Astrocyte (in vitro differentiated cells and primary cell): ENCODE measurements around the gene EFCAB6. TPM values are rescaled to one million over a fixed set of nuclear protein-coding genes. Genes with fewer than 3 reads are reported as not detected.

ENCODE experiments used
- DNase-seq: peaks from one replicate; pipeline ENCODE4 v3.0.0-alpha.2; 2010; ENCODE audit warnings: low read depth
- FAIRE-seq: peaks from 2 replicates; lab custom pipeline; 2011; peaks lifted over from hg19 to GRCh38; lab: Jason Lieb, UNC
- H2AFZ ChIP-seq: 2 replicates; pipeline ENCODE4 v1.6.0; 2012; ENCODE audit warnings: low read depth, low read length, inconsistent platforms
- H3K27ac ChIP-seq: 2 replicates; pipeline ENCODE4 v1.5.1; 2011; ENCODE audit warnings: low read depth, low read length, inconsistent platforms
- H3K27me3 ChIP-seq: 2 replicates; pipeline ENCODE4 v1.6.0; 2011; ENCODE audit warnings: low read length, inconsistent platforms; ENCODE audit not compliant: insufficient read depth
- H3K36me3 ChIP-seq: 2 replicates; pipeline ENCODE4 v1.5.1; 2011; ENCODE audit warnings: low read length, inconsistent platforms; ENCODE audit not compliant: insufficient read depth
- H3K4me1 ChIP-seq: 2 replicates; pipeline ENCODE4 v1.5.1; 2011; ENCODE audit warnings: low read length, inconsistent platforms; ENCODE audit not compliant: insufficient read depth
- H3K4me2 ChIP-seq: 2 replicates; pipeline ENCODE4 v1.6.0; 2012; ENCODE audit warnings: low read length, inconsistent platforms
- H3K4me3 ChIP-seq: 2 replicates; pipeline ENCODE4 v1.5.1; 2011; ENCODE audit warnings: low read depth, mild to moderate bottlenecking, low read length, inconsistent platforms; ENCODE audit not compliant: insufficient read depth
- H3K79me2 ChIP-seq: 2 replicates; pipeline ENCODE4 v1.6.0; 2012; ENCODE audit warnings: mild to moderate bottlenecking, low read length, inconsistent platforms; ENCODE audit not compliant: insufficient read depth
- H3K9ac ChIP-seq: 2 replicates; pipeline ENCODE4 v1.6.0; 2012; ENCODE audit warnings: mild to moderate bottlenecking, low read length, inconsistent platforms
- H3K9me3 ChIP-seq: 2 replicates; pipeline ENCODE4 v1.5.1; 2012; ENCODE audit warnings: low read depth, mild to moderate bottlenecking, low read length, inconsistent platforms; ENCODE audit not compliant: insufficient read depth
- H4K20me1 ChIP-seq: 2 replicates; pipeline ENCODE4 v1.6.0; 2012; ENCODE audit warnings: low read length, inconsistent platforms; ENCODE audit not compliant: insufficient read depth
- H3K27ac Mint-ChIP-seq: one replicate; pipeline ENCODE4 v1.8.0; 2021; ENCODE audit warnings: mild to moderate bottlenecking, mixed read lengths; ENCODE audit not compliant: unreplicated experiment
- H3K27me3 Mint-ChIP-seq: one replicate; pipeline ENCODE4 v1.8.0; 2021; ENCODE audit warnings: low read depth, mixed read lengths; ENCODE audit not compliant: unreplicated experiment
- H3K36me3 Mint-ChIP-seq: one replicate; pipeline ENCODE4 v1.8.0; 2021; ENCODE audit warnings: low read depth, mixed read lengths; ENCODE audit not compliant: unreplicated experiment
- H3K4me1 Mint-ChIP-seq: one replicate; pipeline ENCODE4 v1.8.0; 2021; ENCODE audit warnings: low read depth, mixed read lengths; ENCODE audit not compliant: unreplicated experiment
- H3K4me3 Mint-ChIP-seq: one replicate; pipeline ENCODE4 v1.8.0; 2021; ENCODE audit warnings: mild to moderate bottlenecking, moderate library complexity, mixed read lengths; ENCODE audit not compliant: unreplicated experiment
- H3K9me3 Mint-ChIP-seq: one replicate; pipeline ENCODE4 v1.8.0; 2021; ENCODE audit warnings: mild to moderate bottlenecking, mixed read lengths; ENCODE audit not compliant: unreplicated experiment
- CTCF ChIP-seq: IDR thresholded peaks from 2 replicates; pipeline ENCODE4 v1.5.1; 2011; ENCODE audit warnings: low read depth, mild to moderate bottlenecking, inconsistent platforms, low read length, moderate library complexity; ENCODE audit not compliant: insufficient read depth
- EZH2 ChIP-seq: IDR thresholded peaks from 2 replicates; pipeline ENCODE4 v1.6.1; 2012; ENCODE audit warnings: mild to moderate bottlenecking, low read length, inconsistent platforms; ENCODE audit not compliant: insufficient read depth
- total RNA-seq: library from RNA; stranded (reverse); gene quantifications from 2 replicates; pipeline ENCODE4 v1.2.1, GENCODE V29; 2021

The EFCAB6 gene
- total RNA-seq, 1 donor from 2014 or later = 1.2 TPM

GRCh38 chr22:43860831-43861230 is 48.7 kb upstream of the EFCAB6 start:
- H3K36me3 ChIP-seq = no peaks in the 10 kb centered on the region
- H3K79me2 ChIP-seq = no peaks in the 10 kb centered on the region
- no peaks in the 10 kb centered on the region for H3K9me3 ChIP-seq
- H2AFZ ChIP-seq = no peak overlapping the region
- peak overlapping the region; percentile 76 for H3K4me2 ChIP-seq
- DNase-seq = no peak
- H3K9ac ChIP-seq = no peak overlapping the region
- peaks cover 8% of the 10 kb centered on the region for H3K27me3 ChIP-seq
- peaks cover 21% of the 10 kb centered on the region for H4K20me1 ChIP-seq
- peaks cover 23% of the 10 kb centered on the region for H3K27me3 Mint-ChIP-seq
- H3K27ac Mint-ChIP-seq = no peak overlapping the region
- no peak for FAIRE-seq
- peaks cover 5% of the 10 kb centered on the region for H3K4me1 ChIP-seq
- no peak overlapping the region for H3K27ac ChIP-seq
- H3K36me3 Mint-ChIP-seq = peaks cover 7% of the 10 kb centered on the region
- TF ChIP-seq EZH2 (no peak), CTCF (no peak)
- H3K4me1 Mint-ChIP-seq = peaks cover 2% of the 10 kb centered on the region
- peaks cover 3% of the 10 kb centered on the region for H3K9me3 Mint-ChIP-seq
- H3K4me3 ChIP-seq = no peak overlapping the region
- peak overlapping the region; percentile 79 for H3K4me3 Mint-ChIP-seq

- Histone ChIP-seq H3K27ac (no peak overlapping the region), H2AFZ (no peak overlapping the region), H4K20me1 (peaks cover 26% of the 10 kb centered on the region), H3K27me3 (peaks cover 8% of the 10 kb centered on the region), H3K79me2 (no peaks in the 10 kb centered on the region), H3K4me3 (no peak overlapping the region), H3K4me1 (peaks cover 5% of the 10 kb centered on the region), H3K36me3 (no peaks in the 10 kb centered on the region), H3K9me3 (no peaks in the 10 kb centered on the region), H3K9ac (no peak overlapping the region), H3K4me2 (no peak overlapping the region)
- Mint-ChIP-seq H3K27ac (no peak overlapping the region), H3K9me3 (peaks cover 3% of the 10 kb centered on the region), H3K4me3 (no peak overlapping the region), H3K4me1 (peaks cover 2% of the 10 kb centered on the region), H3K27me3 (peaks cover 19% of the 10 kb centered on the region), H3K36me3 (peaks cover 9% of the 10 kb centered on the region)
- TF ChIP-seq CTCF (no peak), EZH2 (no peak)
- DNase-seq (no peak), FAIRE-seq (no peak)
These were observed 48.0 kb upstream of the EFCAB6 start for GRCh38 chr22:43860126-43860525.

GRCh38 chr22:43859621-43860020 is 47.5 kb upstream of the EFCAB6 start:
- peaks cover 26% of the 10 kb centered on the region for H4K20me1 ChIP-seq
- H3K4me2 ChIP-seq = no peak overlapping the region
- H3K9ac ChIP-seq = no peak overlapping the region
- H3K36me3 ChIP-seq = no peaks in the 10 kb centered on the region
- Mint-ChIP-seq H3K27me3 (peaks cover 14% of the 10 kb centered on the region), H3K4me3 (no peak overlapping the region), H3K36me3 (peaks cover 9% of the 10 kb centered on the region), H3K4me1 (peaks cover 2% of the 10 kb centered on the region), H3K27ac (no peak overlapping the region), H3K9me3 (peaks cover 3% of the 10 kb centered on the region)
- H3K27ac ChIP-seq = no peak overlapping the region
- no peaks in the 10 kb centered on the region for H3K9me3 ChIP-seq
- H2AFZ ChIP-seq = no peak overlapping the region
- H3K4me1 ChIP-seq = peaks cover 5% of the 10 kb centered on the region
- DNase-seq (no peak), FAIRE-seq (no peak)
- TF ChIP-seq CTCF = no peak
- no peak for TF ChIP-seq EZH2
- no peaks in the 10 kb centered on the region for H3K79me2 ChIP-seq
- H3K4me3 ChIP-seq = no peak overlapping the region
- H3K27me3 ChIP-seq = peaks cover 8% of the 10 kb centered on the region
